NT2/D1 (cell line): Measurements from ENCODE around the gene UNK.

ENCODE experiments used
- SUZ12 ChIP-seq: IDR thresholded peaks from 2 replicates; pipeline ENCODE4 v1.6.1; 2011; ENCODE audit not compliant: insufficient read length, insufficient read depth; ENCODE audit errors: extremely low read depth
- YY1 ChIP-seq: IDR thresholded peaks from 2 replicates; pipeline ENCODE4 v1.6.1; 2011; ENCODE audit not compliant: insufficient read length, insufficient read depth
- ZNF274 ChIP-seq: IDR thresholded peaks from 2 replicates; pipeline ENCODE4 v1.6.1; 2011; ENCODE audit warnings: mild to moderate bottlenecking, low read depth, low read length

DNA sequence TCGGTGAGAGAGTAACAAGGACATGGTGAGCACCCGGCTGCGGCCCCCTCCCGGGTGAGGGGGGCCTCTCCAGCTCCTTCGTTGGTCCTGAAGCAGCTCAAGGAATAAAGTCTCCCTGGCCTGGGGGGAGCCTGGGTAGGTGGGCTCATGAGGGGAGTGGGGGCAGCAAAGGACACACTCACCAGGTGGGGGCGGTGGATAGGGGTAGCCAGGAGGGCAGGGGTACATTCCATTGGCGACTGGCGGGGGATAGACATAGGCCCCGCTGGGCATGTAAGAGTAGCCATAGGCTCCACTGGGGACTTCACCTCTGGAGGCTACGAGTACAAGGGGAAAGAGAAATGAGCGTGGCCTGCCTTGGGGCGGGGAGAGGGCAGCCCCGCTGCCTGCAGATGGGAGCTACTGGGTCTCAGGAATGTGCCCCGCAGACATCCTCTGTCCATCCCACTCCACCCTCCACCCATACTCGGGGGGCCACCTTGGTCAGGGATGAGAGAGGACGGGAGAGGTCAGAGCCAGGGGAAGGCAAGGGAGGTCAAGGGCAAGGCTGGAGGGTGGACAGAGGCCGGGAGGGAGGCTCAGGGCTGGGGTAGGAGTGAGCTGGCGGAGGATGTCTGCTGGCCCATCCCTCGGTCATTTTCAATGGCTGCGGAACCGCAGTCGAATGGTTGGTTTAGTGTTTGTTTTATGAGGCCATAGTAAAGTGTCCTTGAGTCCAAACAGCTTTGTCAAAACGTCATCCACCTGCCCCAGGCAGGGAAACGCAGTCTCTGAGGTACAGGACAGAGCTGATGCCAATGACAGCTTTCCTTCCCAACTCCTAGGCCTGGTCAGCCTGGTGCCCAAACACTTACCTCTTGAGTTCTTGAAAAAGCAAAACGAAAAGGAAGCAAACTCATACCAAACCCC, 63.3 kb downstream of the UNK start:
- no peak for TF ChIP-seq ZNF274
- TF ChIP-seq SUZ12: no peak
- no peak for TF ChIP-seq YY1
